Right atrium auricular region (tissue), 2 donors: ENCODE data around the gene TMEM92. TPM values are rescaled to one million over a fixed set of nuclear protein-coding genes. Genes with fewer than 3 reads are reported as not detected.

Source experiments
- DNase-seq: peaks from one replicate; pipeline ENCODE4 v3.0.0-alpha.2; 2019; ENCODE audit warnings: low spot score
- H3K27ac ChIP-seq, 2 donors: fragments of 200-600 bp; sonication (generic); 1 replicate in 1 of 2; 2 replicates in 1 of 2; pipeline ENCODE4 v1.5.1; 2016 to 2019
- H3K27me3 ChIP-seq, 2 donors: fragments of 200-600 bp; sonication (generic); one replicate each; pipeline versions ENCODE4 v1.5.1 to v1.6.0; 2017 to 2019
- H3K36me3 ChIP-seq: fragments of 200-600 bp; sonication (generic); one replicate; pipeline ENCODE4 v1.5.1; 2016
- H3K4me1 ChIP-seq, 2 donors: fragments of 200-600 bp; sonication (generic); one replicate each; pipeline versions ENCODE4 v1.5.1 to v1.6.0; 2017 to 2019
- H3K4me3 ChIP-seq, 2 donors: fragments of 200-600 bp; sonication (generic); 1 replicate in 1 of 2; 2 replicates in 1 of 2; pipeline ENCODE4 v1.5.1; 2017 to 2019; ENCODE audit warnings: mild to moderate bottlenecking in 1 of 2, moderate library complexity in 1 of 2
- H3K9me3 ChIP-seq, 2 donors: fragments of 200-600 bp; sonication (generic); one replicate each; pipeline ENCODE4 v1.5.1; 2019
- CTCF ChIP-seq, 2 donors: fragments of 200-600 bp; sonication (generic); IDR thresholded peaks; one replicate each; pipeline ENCODE4 v1.5.1; 2019; ENCODE audit warnings: antibody characterized with exemption in 2 of 2
- total RNA-seq, 2 donors: library from RNA; depleted of rRNA; stranded (reverse); fragments of >200 nt; gene quantifications; one replicate each; pipeline ENCODE4 v1.1.0, GENCODE V29; 2016

TMEM92 gene
- total RNA-seq, 2 donors from 2014 or later, result not detected

GRCh38 chr17:50280068-50280467, 5.8 kb downstream of the TMEM92 start:
- H3K9me3 ChIP-seq, result no peaks in the 10 kb centered on the region
- H3K4me3 ChIP-seq, result no peak overlapping the region
- no peak overlapping the region for H3K27ac ChIP-seq
- H3K36me3 ChIP-seq, result no peaks in the 10 kb centered on the region
- no peak for DNase-seq
- TF ChIP-seq CTCF (IDR thresholded peaks at IDR 0.05), result no peak
- H3K4me1 ChIP-seq, result no peaks in the 10 kb centered on the region
- H3K27me3 ChIP-seq, result no peaks in the 10 kb centered on the region

GRCh38 chr17:50280801-50281441, 6.7 kb downstream of the TMEM92 start:
- no peak for TF ChIP-seq CTCF (IDR thresholded peaks at IDR 0.05)
- DNase-seq, result no peak
- no peaks in the 10 kb centered on the region for H3K9me3 ChIP-seq
- no peak overlapping the region for H3K27ac ChIP-seq
- no peaks in the 10 kb centered on the region for H3K27me3 ChIP-seq
- H3K4me3 ChIP-seq, result no peak overlapping the region
- no peaks in the 10 kb centered on the region for H3K4me1 ChIP-seq
- no peaks in the 10 kb centered on the region for H3K36me3 ChIP-seq

- no peak for DNase-seq
- no peak for TF ChIP-seq CTCF (IDR thresholded peaks at IDR 0.05)
- H3K4me3 ChIP-seq, result no peak overlapping the region
- no peaks in the 10 kb centered on the region for H3K27me3 ChIP-seq
- H3K9me3 ChIP-seq, result no peaks in the 10 kb centered on the region
- H3K27ac ChIP-seq, result no peak overlapping the region
- no peaks in the 10 kb centered on the region for H3K36me3 ChIP-seq
- H3K4me1 ChIP-seq, result no peaks in the 10 kb centered on the region
These were observed 7.6 kb downstream of the TMEM92 start for GRCh38 chr17:50281739-50282401.

GRCh38 chr17:50283246-50283645, 9.0 kb downstream of the TMEM92 start:
- no peak overlapping the region for H3K27ac ChIP-seq
- no peak overlapping the region for H3K4me3 ChIP-seq
- no peak for TF ChIP-seq CTCF (IDR thresholded peaks at IDR 0.05)
- H3K36me3 ChIP-seq, result no peaks in the 10 kb centered on the region
- no peak for DNase-seq
- H3K9me3 ChIP-seq, result no peaks in the 10 kb centered on the region
- H3K27me3 ChIP-seq, result no peaks in the 10 kb centered on the region
- no peaks in the 10 kb centered on the region for H3K4me1 ChIP-seq

- H3K4me1 ChIP-seq, result peaks cover 0 to under 1% of the 10 kb centered on the region in 2 donors
- H3K27me3 ChIP-seq, result no peaks in the 10 kb centered on the region
- no peaks in the 10 kb centered on the region for H3K9me3 ChIP-seq
- no peak overlapping the region for H3K27ac ChIP-seq
- DNase-seq, result no peak
- TF ChIP-seq CTCF (IDR thresholded peaks at IDR 0.05), result no peak
- H3K36me3 ChIP-seq, result no peaks in the 10 kb centered on the region
- no peak overlapping the region for H3K4me3 ChIP-seq
These were observed 9.4 kb downstream of the TMEM92 start for GRCh38 chr17:50283714-50284113.
